HCT116 (cell line): ENCODE results near the gene EML2.

Experiments used
- ATF3 ChIP-seq: IDR thresholded peaks from 2 replicates; pipeline ENCODE4 v1.6.1; 2012
- CTCF ChIP-seq, 3 experiments: fragments of 200-600 bp in 1 of 3; sonication (generic) in 1 of 3; IDR thresholded peaks in 2 of 3; conservative IDR thresholded peaks in 1 of 3; 2 replicates each; pipeline ENCODE4 v1.5.1; 2012 to 2017; ENCODE audit warnings: low read depth in 2 of 3, low read length in 2 of 3, antibody characterized with exemption in 1 of 3, borderline replicate concordance in 1 of 3, control low read depth in 1 of 3, mild to moderate bottlenecking in 1 of 3, mixed read lengths in 1 of 3, mixed run types in 1 of 3, moderate library complexity in 1 of 3; ENCODE audit not compliant: insufficient read depth in 1 of 3
- EGR1 ChIP-seq: IDR thresholded peaks from 2 replicates; pipeline ENCODE4 v1.6.1; 2012; ENCODE audit warnings: low read depth
- ELF1 ChIP-seq: IDR thresholded peaks from 2 replicates; pipeline ENCODE4 v1.6.1; 2012; ENCODE audit warnings: low read depth, borderline replicate concordance
- EZH2 ChIP-seq: fragments of 200-600 bp; sonication (generic); IDR thresholded peaks from 2 replicates; pipeline ENCODE4 v1.6.1; 2017; ENCODE audit warnings: antibody characterized with exemption, mixed run types
- EZH2phosphoT487 ChIP-seq: fragments of 200-600 bp; IDR thresholded peaks from 2 replicates; pipeline ENCODE4 v1.6.1; 2018; ENCODE audit warnings: antibody characterized with exemption, borderline replicate concordance
- FOSL1 ChIP-seq: IDR thresholded peaks from 2 replicates; pipeline ENCODE4 v1.6.1; 2012; ENCODE audit warnings: low read depth
- JUND ChIP-seq: IDR thresholded peaks from 2 replicates; pipeline ENCODE4 v1.6.1; 2012
- POLR2A ChIP-seq: IDR thresholded peaks from 2 replicates; pipeline ENCODE4 v1.7.0; 2011; ENCODE audit warnings: borderline replicate concordance; ENCODE audit not compliant: insufficient read depth, insufficient read length; ENCODE audit errors: extremely low read depth
- POLR2AphosphoS5 ChIP-seq: IDR thresholded peaks from 2 replicates; pipeline ENCODE4 v1.6.1; 2011; ENCODE audit warnings: mild to moderate bottlenecking, low read depth, low read length, moderate library complexity
- REST ChIP-seq: IDR thresholded peaks from 2 replicates; pipeline ENCODE4 v1.6.1; 2012; ENCODE audit warnings: low read depth
- YY1 ChIP-seq: IDR thresholded peaks from 2 replicates; pipeline ENCODE4 v1.6.1; 2011; ENCODE audit warnings: low read length, low read depth, moderate library complexity, mild to moderate bottlenecking; ENCODE audit not compliant: insufficient replicate concordance; ENCODE audit errors: extremely low read depth
- ZBTB33 ChIP-seq: IDR thresholded peaks from 2 replicates; pipeline ENCODE4 v1.6.1; 2011; ENCODE audit warnings: mild to moderate bottlenecking, low read length, moderate library complexity; ENCODE audit not compliant: insufficient replicate concordance; ENCODE audit errors: extremely low read depth
- ZNF274 ChIP-seq: fragments of 200-500 bp; sonication (Bioruptor generic); IDR thresholded peaks from 2 replicates; pipeline ENCODE4 v1.6.1; 2014; ENCODE audit warnings: mild to moderate bottlenecking, low read depth, low read length, inconsistent platforms

GRCh38 chr19:45667620-45668341, 28.6 kb upstream of the EML2 start, which contains the start of gene GIPR:
- TF ChIP-seq YY1: no peak
- no peak for TF ChIP-seq POLR2A
- TF ChIP-seq EZH2: no peak
- no peak for TF ChIP-seq REST
- no peak for TF ChIP-seq EZH2phosphoT487
- TF ChIP-seq POLR2AphosphoS5: peak; percentile 20; the same call in 1 of the 2 replicates
- TF ChIP-seq CTCF (IDR thresholded peaks at IDR 0.05 in 2 of 3, conservative IDR thresholded peaks at IDR 0.05 in 1 of 3; ENCODE audit: borderline replicate concordance in 1 of 3, insufficient read depth in 1 of 3, low read depth in 2 of 3, low read length in 2 of 3): no peak
- no peak for TF ChIP-seq ATF3
- TF ChIP-seq ZNF274: no peak
- no peak for TF ChIP-seq ZBTB33
- TF ChIP-seq JUND: no peak
- no peak for TF ChIP-seq FOSL1
- no peak for TF ChIP-seq ELF1
- TF ChIP-seq EGR1: no peak
